Bronchial epithelial cell (primary cell): Measurements from ENCODE around the gene PGRMC1. TPM values are rescaled to one million over a fixed set of nuclear protein-coding genes. Genes with fewer than 3 reads are reported as not detected.
"Not testable (repeated sequence)": the region's sequence is repeated elsewhere in the genome, so short reads cannot be mapped to it uniquely, and the experiment has no call there.

Experiments
- DNase-seq: peaks from one replicate; pipeline ENCODE4 v3.0.0-alpha.2; 2010; ENCODE audit warnings: low read depth
- FAIRE-seq: peaks from 2 replicates; lab custom pipeline; 2011; peaks lifted over from hg19 to GRCh38; lab: Jason Lieb, UNC
- H3K27me3 ChIP-seq: 2 replicates; pipeline ENCODE4 v1.5.1; 2011; ENCODE audit warnings: low read length; ENCODE audit not compliant: control insufficient read depth, insufficient read depth
- H3K36me3 ChIP-seq: 2 replicates; pipeline ENCODE4 v1.5.1; 2011; ENCODE audit warnings: low read length; ENCODE audit not compliant: control insufficient read depth, insufficient read depth
- H3K4me3 ChIP-seq: 2 replicates; pipeline ENCODE4 v1.5.1; 2011; ENCODE audit warnings: mild to moderate bottlenecking, low read depth, low read length, control low read depth
- total RNA-seq: library from RNA; depleted of rRNA; stranded (reverse); fragments of >200 nt; gene quantifications from 2 replicates; pipeline ENCODE4 v1.2.1, GENCODE V29; 2014
- TF ChIP-seq, protein P1 (sequence below): IDR thresholded peaks from 2 replicates; pipeline ENCODE4 v1.5.1; 2011; ENCODE audit warnings: mild to moderate bottlenecking, moderate library complexity, low read length, control low read depth, inconsistent platforms; ENCODE audit not compliant: insufficient read depth, severe bottlenecking

The PGRMC1 gene
- total RNA-seq, 1 donor from 2014 or later = 96.1 TPM

DNA sequence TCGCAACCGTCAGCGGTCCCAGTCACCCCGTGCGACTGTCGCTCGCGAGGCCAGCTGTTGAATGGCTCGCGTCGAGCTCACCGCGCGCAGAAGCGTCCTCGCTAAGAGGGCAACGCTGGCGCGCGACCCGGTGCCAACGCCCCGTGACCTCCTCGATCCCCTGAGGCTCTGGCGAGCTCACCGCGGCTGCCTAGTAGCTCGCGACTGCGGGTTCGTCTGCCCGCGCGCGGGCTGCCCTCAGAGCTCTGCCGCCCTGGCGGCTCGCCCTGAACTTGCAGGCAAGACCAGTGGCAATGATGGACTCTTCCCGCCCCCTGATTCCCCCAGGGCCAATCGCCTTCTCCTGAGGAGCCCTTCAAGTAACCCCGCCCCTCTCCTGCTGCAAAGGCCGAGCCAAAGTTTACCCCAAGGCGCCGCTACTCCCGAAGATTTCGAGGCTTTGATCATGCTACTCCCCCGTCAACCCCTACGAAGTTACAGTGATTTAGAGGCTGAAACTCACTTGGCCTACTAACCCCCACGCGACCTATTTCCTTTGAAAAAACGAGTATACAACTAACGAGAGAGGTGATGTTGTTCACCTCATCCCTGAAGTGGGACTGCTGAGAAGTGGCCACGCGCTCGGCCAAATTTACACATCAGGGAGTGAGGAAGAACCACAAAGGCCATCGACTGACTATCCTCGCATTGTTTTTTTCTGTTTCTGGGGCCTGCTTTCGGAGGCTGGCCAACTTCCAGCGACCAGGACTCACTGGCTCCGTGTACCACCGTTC is 37.5 kb downstream of the PGRMC1 start:
- DNase-seq = peak; percentile 50
- TF ChIP-seq, protein P1, sequence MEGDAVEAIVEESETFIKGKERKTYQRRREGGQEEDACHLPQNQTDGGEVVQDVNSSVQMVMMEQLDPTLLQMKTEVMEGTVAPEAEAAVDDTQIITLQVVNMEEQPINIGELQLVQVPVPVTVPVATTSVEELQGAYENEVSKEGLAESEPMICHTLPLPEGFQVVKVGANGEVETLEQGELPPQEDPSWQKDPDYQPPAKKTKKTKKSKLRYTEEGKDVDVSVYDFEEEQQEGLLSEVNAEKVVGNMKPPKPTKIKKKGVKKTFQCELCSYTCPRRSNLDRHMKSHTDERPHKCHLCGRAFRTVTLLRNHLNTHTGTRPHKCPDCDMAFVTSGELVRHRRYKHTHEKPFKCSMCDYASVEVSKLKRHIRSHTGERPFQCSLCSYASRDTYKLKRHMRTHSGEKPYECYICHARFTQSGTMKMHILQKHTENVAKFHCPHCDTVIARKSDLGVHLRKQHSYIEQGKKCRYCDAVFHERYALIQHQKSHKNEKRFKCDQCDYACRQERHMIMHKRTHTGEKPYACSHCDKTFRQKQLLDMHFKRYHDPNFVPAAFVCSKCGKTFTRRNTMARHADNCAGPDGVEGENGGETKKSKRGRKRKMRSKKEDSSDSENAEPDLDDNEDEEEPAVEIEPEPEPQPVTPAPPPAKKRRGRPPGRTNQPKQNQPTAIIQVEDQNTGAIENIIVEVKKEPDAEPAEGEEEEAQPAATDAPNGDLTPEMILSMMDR = peak; percentile 42

DNA sequence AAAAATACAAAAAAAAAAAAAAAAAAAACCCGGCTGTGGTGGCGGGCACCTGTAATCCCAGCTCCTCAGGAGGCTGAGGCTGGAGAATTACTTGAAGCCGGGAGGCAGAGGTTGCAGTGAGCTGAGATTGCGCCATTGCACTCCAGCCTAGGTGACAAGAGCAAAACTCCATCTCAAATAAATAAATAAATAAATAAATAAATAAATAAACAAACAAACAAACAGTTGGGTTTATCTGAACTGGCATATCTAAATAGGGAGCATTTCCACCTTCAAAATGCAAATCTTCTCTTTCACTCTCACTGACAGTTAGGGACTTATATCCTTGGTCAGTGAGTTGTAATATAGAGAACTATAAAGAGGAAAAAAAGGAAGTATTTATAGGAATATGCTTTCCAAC is 46.3 kb downstream of the PGRMC1 start:
- not testable (repeated sequence) for H3K4me3 ChIP-seq

More for the DNA sequence above, 37.5 kb downstream of the PGRMC1 start:
- FAIRE-seq = no peak
- Histone ChIP-seq H3K4me3 (no peak overlapping the region), H3K36me3 (no peaks in the 10 kb centered on the region), H3K27me3 (peaks cover 3% of the 10 kb centered on the region)

DNA sequence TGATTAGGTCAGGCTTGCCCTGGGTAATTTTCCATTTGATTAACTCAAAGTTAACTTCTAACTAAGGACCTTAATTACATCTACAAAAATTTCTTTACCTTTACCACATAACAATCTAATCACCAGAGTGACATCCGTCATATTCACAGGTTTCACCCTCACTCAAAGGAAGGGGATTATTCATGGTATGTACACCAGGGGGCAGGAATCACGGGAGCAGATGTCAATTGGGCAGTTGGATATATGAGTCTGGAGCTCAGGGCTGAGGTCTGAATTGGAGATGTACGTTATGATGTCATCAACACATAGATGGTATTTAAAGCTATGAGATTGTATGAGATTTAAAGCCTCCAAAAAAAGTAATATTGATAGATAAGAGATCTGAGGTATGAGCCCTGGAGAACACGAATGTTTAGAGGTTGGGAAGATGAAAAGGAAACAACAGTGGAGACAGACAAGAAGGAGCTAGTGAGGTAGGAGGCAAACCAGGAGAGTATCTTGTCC is 52.9 kb downstream of the PGRMC1 start:
- TF ChIP-seq, protein P1 = no peak
- H3K36me3 ChIP-seq = no peaks in the 10 kb centered on the region
- peak; percentile 28 for FAIRE-seq

More for the DNA sequence above, 46.3 kb downstream of the PGRMC1 start:
- not testable (repeated sequence) for FAIRE-seq, H3K27me3 ChIP-seq, DNase-seq, H3K36me3 ChIP-seq

DNA sequence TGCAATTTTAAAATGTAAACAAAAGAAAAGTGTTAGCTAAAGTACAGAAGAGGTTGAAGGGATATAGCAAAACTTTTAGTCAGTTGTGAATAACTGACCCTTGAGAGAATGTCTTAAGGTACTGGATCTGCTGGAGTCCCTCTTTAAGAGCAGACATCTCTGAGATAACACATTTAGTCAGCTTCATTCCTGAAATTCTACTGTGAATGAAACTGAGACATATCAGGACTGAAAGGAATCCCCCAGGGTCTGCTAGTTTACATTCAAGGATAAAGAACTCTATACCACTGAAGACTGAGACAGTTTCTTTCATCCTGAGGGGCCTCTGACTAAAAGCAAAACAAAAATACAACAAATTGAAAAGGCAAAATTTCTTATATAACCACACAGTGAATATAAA is 54.4 kb downstream of the PGRMC1 start:
- FAIRE-seq (no peak), DNase-seq (no peak)
- TF ChIP-seq, protein P1 = no peak
- H3K36me3 ChIP-seq = no peaks in the 10 kb centered on the region
- no peak overlapping the region for H3K4me3 ChIP-seq
- no peaks in the 10 kb centered on the region for H3K27me3 ChIP-seq

More for the DNA sequence above, 52.9 kb downstream of the PGRMC1 start:
- no peak for DNase-seq
- Histone ChIP-seq H3K4me3 (no peak overlapping the region), H3K27me3 (no peaks in the 10 kb centered on the region)

DNA sequence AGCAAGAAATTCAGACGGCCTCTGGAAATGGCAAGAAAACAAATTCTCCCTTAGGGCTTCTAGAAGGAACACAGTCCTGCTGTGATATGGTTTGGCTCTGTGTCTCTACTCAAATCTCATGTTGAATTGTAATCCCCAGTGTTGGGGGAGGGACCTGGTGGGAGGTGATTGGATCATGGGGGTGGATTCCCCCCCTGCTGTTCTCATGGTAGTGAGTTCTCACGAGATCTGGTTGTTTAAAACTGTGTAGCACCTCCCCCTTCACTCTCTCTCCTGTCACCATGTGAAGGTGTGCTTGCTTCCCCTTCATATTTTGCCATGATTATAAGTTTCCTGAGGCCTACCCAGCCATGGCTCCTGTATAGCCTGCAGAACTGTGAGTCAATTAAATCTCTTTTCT is 55.2 kb downstream of the PGRMC1 start:
- H3K27me3 ChIP-seq, H3K36me3 ChIP-seq, DNase-seq, FAIRE-seq, H3K4me3 ChIP-seq: not testable (repeated sequence)

DNA sequence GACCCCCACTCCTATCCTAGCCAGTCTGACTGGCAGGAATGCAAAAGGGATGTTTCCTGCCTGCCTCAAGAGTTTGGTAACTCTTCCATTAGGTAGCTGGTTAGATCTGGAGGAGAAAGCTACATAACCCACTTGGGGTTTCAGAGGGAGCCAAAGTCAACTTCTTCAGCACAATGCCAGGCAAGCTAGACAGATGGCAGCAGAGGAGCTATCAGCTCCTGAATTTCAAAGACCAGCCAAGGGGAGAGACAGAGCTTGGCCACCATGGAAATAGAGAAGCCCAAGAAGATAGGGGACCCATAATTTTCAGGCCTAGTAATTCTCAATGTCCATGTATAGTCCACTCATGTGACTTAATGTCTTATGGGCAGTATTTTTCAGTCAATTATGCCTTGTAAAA is 56.4 kb downstream of the PGRMC1 start:
- Histone ChIP-seq H3K27me3 (no peaks in the 10 kb centered on the region), H3K4me3 (no peak overlapping the region), H3K36me3 (no peaks in the 10 kb centered on the region)
- DNase-seq = peak; percentile 10
- TF ChIP-seq, protein P1 = peak; percentile 26
- FAIRE-seq = no peak

Other genes with a start within 250 kb of the PGRMC1 start
- gene CT47C1, start 163.3 kb upstream of the PGRMC1 start, total RNA-seq = not detected in 2 replicates
- gene KIAA1210, start 108.5 kb upstream of the PGRMC1 start, total RNA-seq = not detected in 2 replicates
- gene SLC25A43, start 163.1 kb downstream of the PGRMC1 start, total RNA-seq = 13.4 and 31.0 TPM in 2 replicates
- 486 and 551 TPM in 2 replicates for gene SLC25A5, start 232.2 kb downstream of the PGRMC1 start, total RNA-seq